HFFc6 (cell line): ENCODE measurements around the gene HIVEP3. TPM values are rescaled to one million over a fixed set of nuclear protein-coding genes. Genes with fewer than 3 reads are reported as not detected.
A peak's percentile ranks its signal among the peaks of the same experiment; 100 is the strongest.

Experiments
- DNase-seq: peaks from one replicate; pipeline ENCODE4 v3.0.0-alpha.2; 2018
- H3K27ac Mint-ChIP-seq: 2 replicates; pipeline ENCODE4 v1.8.0; 2020; ENCODE audit warnings: mild to moderate bottlenecking, mixed read lengths
- H3K27me3 Mint-ChIP-seq: 2 replicates; pipeline ENCODE4 v1.8.0; 2021; ENCODE audit warnings: mild to moderate bottlenecking, moderate library complexity, mixed read lengths; ENCODE audit not compliant: insufficient read depth
- H3K36me3 Mint-ChIP-seq: 2 replicates; pipeline ENCODE4 v1.8.0; 2021; ENCODE audit warnings: low read depth, mixed read lengths
- H3K4me1 Mint-ChIP-seq: 2 replicates; pipeline ENCODE4 v1.8.0; 2020; ENCODE audit warnings: low read depth, mixed read lengths
- H3K4me3 Mint-ChIP-seq: 2 replicates; pipeline ENCODE4 v1.8.0; 2020; ENCODE audit warnings: mild to moderate bottlenecking, moderate library complexity, mixed read lengths
- H3K9me3 Mint-ChIP-seq: 2 replicates; pipeline ENCODE4 v1.8.0; 2020; ENCODE audit warnings: mild to moderate bottlenecking, mixed read lengths
- total RNA-seq, 6 experiments: library from RNA; stranded (reverse); fragmentation: NEBNext Ultra II Directional; extraction: Animal tissue kit (Norgen Biotek cat#: 25700); gene quantifications; 2 replicates in 1 of 6; 3 replicates in 5 of 6; pipeline ENCODE4 v1.2.3, GENCODE V29; 2021
- TF ChIP-seq, protein P1 (sequence below): fragments of 200-600 bp; sonication (generic); IDR thresholded peaks from 2 replicates; pipeline ENCODE4 v1.5.0; 2021; ENCODE audit warnings: antibody characterized with exemption, mild to moderate bottlenecking

Gene HIVEP3
- total RNA-seq, 6 experiments from 2014 or later = 7.0 to 9.7 (median 7.9) TPM

DNA sequence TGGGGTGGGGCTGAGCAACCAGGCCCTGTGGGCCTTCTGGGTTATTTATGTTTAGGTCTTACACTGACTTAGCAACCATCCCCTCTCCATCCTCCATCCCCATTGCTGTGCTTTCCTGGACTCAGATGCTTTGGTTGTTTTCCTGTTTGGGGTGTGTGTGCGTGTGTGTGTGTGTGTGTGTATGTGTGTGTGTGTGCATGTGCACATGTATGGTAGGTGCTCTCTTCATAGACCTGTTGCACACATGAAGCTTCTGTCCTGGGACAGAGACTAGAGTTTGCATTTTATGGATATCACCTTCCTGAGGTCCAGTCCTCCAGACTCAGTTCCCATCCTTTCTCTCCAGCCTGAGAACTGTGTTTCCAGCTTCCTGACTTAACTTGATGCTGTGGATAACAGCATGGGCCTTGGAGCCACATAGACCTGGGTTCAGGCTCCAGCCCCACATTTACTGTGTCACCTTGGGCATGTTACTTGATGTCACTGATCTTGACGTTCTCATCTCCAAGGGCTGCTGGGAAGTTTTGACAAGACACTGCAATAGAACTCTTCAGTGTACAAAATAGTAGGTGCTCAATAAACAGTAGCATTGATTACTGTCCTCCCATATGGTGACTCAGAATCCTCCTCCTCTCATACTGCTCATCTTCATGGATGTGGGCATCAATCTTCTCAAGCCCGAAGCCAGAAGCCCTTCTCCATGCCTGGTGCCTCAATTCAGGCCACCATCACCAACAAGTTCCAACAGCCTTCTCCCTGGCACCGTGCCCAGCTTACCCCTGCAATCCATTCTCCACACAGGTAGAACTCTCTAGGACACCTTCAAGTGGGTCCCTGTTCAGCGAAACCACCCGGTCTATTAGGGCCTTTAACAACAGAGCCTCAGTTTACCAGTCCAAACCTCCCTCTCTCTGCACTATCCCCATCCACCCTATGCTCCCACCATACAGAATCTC is 252.5 kb downstream of the HIVEP3 start:
- TF ChIP-seq, protein P1, sequence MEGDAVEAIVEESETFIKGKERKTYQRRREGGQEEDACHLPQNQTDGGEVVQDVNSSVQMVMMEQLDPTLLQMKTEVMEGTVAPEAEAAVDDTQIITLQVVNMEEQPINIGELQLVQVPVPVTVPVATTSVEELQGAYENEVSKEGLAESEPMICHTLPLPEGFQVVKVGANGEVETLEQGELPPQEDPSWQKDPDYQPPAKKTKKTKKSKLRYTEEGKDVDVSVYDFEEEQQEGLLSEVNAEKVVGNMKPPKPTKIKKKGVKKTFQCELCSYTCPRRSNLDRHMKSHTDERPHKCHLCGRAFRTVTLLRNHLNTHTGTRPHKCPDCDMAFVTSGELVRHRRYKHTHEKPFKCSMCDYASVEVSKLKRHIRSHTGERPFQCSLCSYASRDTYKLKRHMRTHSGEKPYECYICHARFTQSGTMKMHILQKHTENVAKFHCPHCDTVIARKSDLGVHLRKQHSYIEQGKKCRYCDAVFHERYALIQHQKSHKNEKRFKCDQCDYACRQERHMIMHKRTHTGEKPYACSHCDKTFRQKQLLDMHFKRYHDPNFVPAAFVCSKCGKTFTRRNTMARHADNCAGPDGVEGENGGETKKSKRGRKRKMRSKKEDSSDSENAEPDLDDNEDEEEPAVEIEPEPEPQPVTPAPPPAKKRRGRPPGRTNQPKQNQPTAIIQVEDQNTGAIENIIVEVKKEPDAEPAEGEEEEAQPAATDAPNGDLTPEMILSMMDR = no peak
- peaks cover 1% of the 10 kb centered on the region; the same call in 1 of the 2 replicates for H3K27me3 Mint-ChIP-seq
- H3K4me3 Mint-ChIP-seq = no peak overlapping the region
- H3K36me3 Mint-ChIP-seq = no peaks in the 10 kb centered on the region
- H3K4me1 Mint-ChIP-seq = peaks cover 81% of the 10 kb centered on the region
- no peak for DNase-seq
- no peaks in the 10 kb centered on the region for H3K9me3 Mint-ChIP-seq
- H3K27ac Mint-ChIP-seq = peak overlapping the region; percentile 69; the same call in 1 of the 2 replicates

DNA sequence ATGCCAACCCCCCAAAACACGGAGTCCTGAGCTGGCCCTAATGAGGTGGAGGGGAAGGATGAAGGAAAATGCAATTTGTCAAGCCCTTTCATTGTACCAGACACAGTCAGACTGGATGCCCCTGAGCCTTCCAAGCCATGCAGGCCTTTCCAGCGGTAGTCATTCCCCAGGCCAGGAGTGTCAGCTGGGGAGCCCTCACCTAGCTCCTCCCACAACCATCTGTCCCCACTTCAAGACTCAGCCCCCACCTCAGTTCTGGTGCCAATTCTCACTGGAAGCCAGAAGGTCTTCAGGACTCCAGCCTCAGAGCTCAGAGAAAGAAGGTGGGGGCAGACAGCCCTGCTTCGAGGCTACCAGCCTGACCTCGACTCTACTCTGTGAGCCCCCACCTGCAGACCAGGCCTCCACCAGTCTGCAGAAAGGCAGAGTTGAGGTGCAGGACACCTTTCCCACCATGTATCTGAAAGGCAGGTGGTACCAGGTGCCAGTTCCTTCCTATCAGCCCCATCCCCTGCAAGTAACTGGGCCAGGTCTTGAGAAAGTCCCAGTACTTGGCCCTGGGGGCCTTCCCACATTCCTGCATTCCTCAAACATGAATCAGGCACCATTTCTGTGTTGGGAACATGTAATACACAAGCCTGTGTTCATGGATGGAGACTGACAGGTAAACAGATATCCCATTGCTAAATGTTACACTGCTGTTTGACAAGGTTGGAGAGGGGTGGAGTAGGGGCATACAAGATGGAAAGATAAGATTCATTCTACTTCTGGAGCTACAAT is 253.7 kb downstream of the HIVEP3 start:
- peak; percentile 70 for DNase-seq
- TF ChIP-seq, protein P1 = no peak
- no peaks in the 10 kb centered on the region for H3K9me3 Mint-ChIP-seq
- H3K27ac Mint-ChIP-seq = peak overlapping the region; percentile 69; the same call in 1 of the 2 replicates
- H3K36me3 Mint-ChIP-seq = no peaks in the 10 kb centered on the region
- H3K4me1 Mint-ChIP-seq = peaks cover 81% of the 10 kb centered on the region
- H3K4me3 Mint-ChIP-seq = no peak overlapping the region
- H3K27me3 Mint-ChIP-seq = peaks cover 1% of the 10 kb centered on the region; the same call in 1 of the 2 replicates

DNA sequence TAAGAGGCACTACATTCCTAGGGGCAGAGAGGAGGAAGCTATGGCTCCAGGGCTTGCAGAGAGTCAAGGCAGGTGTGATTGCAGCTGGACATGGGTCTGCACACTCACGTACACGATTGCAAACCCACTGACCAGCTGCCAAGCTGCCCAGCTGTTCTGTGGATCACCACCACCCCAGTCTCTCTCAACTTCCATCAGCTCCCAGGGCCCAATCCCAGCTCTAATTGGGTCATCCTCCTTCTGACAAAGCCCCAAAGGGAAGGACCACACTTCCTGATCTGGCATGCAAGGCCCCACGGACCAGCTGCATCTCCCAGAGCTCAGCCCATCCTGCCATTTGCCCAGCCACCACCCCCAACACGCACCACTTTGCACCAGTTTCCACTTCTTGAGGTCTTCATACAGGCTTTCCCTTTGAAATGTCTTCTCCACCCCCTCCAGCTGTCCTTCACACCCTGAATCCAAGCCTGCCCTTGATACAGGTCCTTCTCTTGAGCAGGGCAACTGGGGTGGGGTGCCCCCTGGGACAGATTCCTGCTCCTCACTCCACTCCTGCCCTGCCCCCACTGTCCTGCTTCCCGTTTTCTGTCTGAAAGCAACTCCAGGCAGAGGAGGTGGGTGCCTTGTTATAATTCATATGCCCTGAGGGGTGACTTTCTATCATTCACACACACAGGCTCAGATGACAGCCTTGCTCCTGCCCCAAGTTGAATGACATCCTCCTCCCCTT is 254.9 kb downstream of the HIVEP3 start:
- Mint-ChIP-seq H3K27me3 (peaks cover 1% of the 10 kb centered on the region; the same call in 1 of the 2 replicates), H3K36me3 (no peaks in the 10 kb centered on the region), H3K27ac (no peak overlapping the region; the same call in 1 of the 2 replicates), H3K4me1 (peaks cover 83% of the 10 kb centered on the region), H3K9me3 (no peaks in the 10 kb centered on the region), H3K4me3 (no peak overlapping the region)
- TF ChIP-seq, protein P1 = no peak
- no peak for DNase-seq

DNA sequence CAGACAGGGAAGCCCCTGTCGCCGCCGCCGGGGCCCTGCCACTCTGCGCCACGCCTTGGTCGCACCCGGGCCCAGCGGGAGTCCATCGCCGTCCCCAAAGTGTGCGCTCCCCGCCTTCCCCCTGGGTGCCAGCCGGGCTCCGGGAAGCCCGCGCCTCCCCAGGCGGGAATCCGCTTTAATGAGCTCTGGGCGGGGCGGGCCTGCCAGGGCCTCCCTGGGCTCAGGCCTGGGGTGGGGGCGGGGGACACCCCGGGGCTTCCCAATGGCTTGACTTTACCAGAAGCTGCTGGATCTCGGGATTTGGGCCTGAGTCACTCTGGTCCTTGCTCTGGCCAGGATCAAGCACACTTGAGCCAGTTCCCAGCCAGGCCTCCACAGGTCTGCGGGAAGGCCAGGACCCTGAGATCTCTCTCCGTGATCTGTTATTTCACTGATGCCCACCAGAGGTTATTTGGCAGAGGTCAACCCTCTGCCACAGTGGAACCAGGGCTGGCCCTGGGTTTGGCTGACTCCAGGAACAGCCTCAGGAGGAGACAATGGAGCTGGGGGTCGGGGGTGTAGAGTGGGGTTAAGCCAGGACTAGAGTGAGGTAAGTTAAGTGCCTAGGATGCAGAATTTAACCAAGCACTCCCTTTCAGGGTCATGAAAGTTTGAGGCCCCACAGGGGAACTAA is 255.8 kb downstream of the HIVEP3 start:
- Mint-ChIP-seq H3K4me1 (peaks cover 78% of the 10 kb centered on the region), H3K27ac (peak overlapping the region; percentile 94), H3K27me3 (peaks cover 1% of the 10 kb centered on the region; the same call in 1 of the 2 replicates), H3K4me3 (peak overlapping the region; percentile 50; the same call in 1 of the 2 replicates), H3K9me3 (no peaks in the 10 kb centered on the region), H3K36me3 (no peaks in the 10 kb centered on the region)
- TF ChIP-seq, protein P1 = no peak
- peak; percentile 83 for DNase-seq
